ENCODE measurements around the gene SMARCC2. TPM values are rescaled to one million over a fixed set of nuclear protein-coding genes. Genes with fewer than 3 reads are reported as not detected.

SMARCC2 gene
- total RNA-seq, 2 donors from 2014 or later, result 127 to 129 TPM

DNA sequence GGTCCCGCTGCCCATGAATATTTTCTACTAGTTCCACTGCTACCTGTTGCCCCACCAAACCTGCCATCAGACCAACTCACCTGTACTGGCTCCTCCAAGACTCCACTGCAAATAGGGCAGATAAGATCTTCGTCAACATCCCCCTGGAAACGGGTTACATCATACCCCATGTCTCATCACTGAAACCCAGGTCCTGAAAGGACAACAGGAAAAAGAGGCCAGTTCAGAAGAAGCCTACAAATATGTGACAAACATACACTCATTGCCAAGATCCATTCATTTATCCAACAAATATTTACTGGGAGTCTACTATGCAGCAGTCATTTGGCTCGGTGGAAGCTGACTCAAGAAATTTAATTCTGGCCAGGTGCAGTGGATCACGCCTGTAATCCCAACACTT is 24.6 kb upstream of the SMARCC2 start:
- Mint-ChIP-seq H3K4me3 (no peak overlapping the region), H3K36me3 (ENCODE audit: low read depth) (peaks cover 65% of the 10 kb centered on the region), H3K27ac (no peak overlapping the region), H3K4me1 (no peaks in the 10 kb centered on the region), H3K27me3 (ENCODE audit: insufficient read depth) (no peaks in the 10 kb centered on the region), H3K9me3 (peaks cover 2% of the 10 kb centered on the region)
- no peak for DNase-seq
- Histone ChIP-seq H3K4me1 (ENCODE audit: control insufficient read depth, insufficient read depth, low read length) (no peaks in the 10 kb centered on the region), H3K36me3 (ENCODE audit: control insufficient read depth, insufficient read depth, low read length) (peaks cover 74% of the 10 kb centered on the region), H3K4me3 (ENCODE audit: low read length) (no peak overlapping the region), H3K9ac (ENCODE audit: extremely low read depth, low read length, poor library complexity, severe bottlenecking) (no peak overlapping the region), H3K27me3 (ENCODE audit: control insufficient read depth, insufficient read depth, low read length, poor library complexity, severe bottlenecking) (no peaks in the 10 kb centered on the region), H3K9me3 (ENCODE audit: control insufficient read depth, low read length) (no peaks in the 10 kb centered on the region), H3K27ac (ENCODE audit: low read depth, low read length) (no peak overlapping the region)
- WGBS, 2 experiments (ENCODE audit: insufficient coverage in 1 of 2, insufficient read length in 1 of 2), result 86 to 90% methylated on average over 3 to 5 of the region's 5 CpGs
- TF ChIP-seq, protein P1, sequence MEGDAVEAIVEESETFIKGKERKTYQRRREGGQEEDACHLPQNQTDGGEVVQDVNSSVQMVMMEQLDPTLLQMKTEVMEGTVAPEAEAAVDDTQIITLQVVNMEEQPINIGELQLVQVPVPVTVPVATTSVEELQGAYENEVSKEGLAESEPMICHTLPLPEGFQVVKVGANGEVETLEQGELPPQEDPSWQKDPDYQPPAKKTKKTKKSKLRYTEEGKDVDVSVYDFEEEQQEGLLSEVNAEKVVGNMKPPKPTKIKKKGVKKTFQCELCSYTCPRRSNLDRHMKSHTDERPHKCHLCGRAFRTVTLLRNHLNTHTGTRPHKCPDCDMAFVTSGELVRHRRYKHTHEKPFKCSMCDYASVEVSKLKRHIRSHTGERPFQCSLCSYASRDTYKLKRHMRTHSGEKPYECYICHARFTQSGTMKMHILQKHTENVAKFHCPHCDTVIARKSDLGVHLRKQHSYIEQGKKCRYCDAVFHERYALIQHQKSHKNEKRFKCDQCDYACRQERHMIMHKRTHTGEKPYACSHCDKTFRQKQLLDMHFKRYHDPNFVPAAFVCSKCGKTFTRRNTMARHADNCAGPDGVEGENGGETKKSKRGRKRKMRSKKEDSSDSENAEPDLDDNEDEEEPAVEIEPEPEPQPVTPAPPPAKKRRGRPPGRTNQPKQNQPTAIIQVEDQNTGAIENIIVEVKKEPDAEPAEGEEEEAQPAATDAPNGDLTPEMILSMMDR (conservative IDR thresholded peaks at IDR 0.05), result no peak

DNA sequence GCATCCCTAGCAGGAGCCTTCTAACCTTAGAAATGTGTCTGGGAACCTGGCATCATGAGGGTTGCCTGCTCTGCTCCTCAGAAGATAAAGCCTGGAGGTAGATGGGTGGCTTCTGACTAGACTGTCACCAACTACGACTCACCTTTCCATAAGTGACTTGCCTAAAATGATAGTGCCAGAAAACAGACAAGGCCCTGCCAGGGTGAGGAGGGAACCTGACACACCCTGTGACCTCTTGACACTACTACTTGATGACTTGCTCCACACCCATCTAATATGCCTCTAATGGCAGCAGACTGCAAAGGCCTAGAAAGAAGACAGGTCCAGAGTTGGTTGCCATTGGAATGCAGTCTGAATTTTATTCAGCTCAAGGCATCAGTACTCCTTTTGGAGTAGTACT is 23.1 kb upstream of the SMARCC2 start:
- peaks cover 80% of the 10 kb centered on the region for H3K36me3 ChIP-seq (ENCODE audit: control insufficient read depth, insufficient read depth, low read length)
- Mint-ChIP-seq H3K27ac (no peak overlapping the region), H3K36me3 (ENCODE audit: low read depth) (peaks cover 69% of the 10 kb centered on the region), H3K9me3 (no peaks in the 10 kb centered on the region), H3K4me1 (no peaks in the 10 kb centered on the region), H3K27me3 (ENCODE audit: insufficient read depth) (no peaks in the 10 kb centered on the region), H3K4me3 (no peak overlapping the region)
- H3K4me1 ChIP-seq (ENCODE audit: control insufficient read depth, insufficient read depth, low read length), result no peaks in the 10 kb centered on the region
- WGBS, 2 experiments (ENCODE audit: insufficient coverage in 1 of 2, insufficient read length in 1 of 2), result 95% methylated on average over 1 of the region's 1 CpG; no CpG with 5 or more reads in 1 of the 2 experiments
- no peaks in the 10 kb centered on the region for H3K9me3 ChIP-seq (ENCODE audit: control insufficient read depth, low read length)
- TF ChIP-seq, protein P1 (conservative IDR thresholded peaks at IDR 0.05), result no peak
- no peak overlapping the region for H3K4me3 ChIP-seq (ENCODE audit: low read length)
- H3K27me3 ChIP-seq (ENCODE audit: control insufficient read depth, insufficient read depth, low read length, poor library complexity, severe bottlenecking), result no peaks in the 10 kb centered on the region
- DNase-seq, result no peak
- H3K27ac ChIP-seq (ENCODE audit: low read depth, low read length), result no peak overlapping the region
- H3K9ac ChIP-seq (ENCODE audit: extremely low read depth, low read length, poor library complexity, severe bottlenecking), result no peak overlapping the region

DNA sequence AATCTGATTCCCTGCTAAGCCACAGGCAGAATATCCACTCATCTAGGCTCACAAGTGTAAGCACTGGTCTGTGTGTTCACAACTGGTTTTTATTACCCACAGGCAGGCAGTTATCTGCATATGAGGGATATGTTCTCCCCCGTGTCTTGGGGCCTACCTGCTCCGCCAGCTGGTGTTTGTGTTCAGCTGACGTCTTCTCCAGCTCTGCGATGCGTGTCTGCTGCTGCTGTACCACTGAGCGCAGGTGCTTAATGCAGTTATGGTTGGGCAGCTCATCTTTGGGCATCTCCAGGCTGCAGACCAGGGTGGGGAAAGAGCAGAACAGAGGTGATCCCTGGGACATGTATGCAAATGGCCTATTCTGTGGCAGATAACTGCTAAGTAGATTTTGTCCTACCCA is 18.7 kb upstream of the SMARCC2 start:
- Mint-ChIP-seq H3K27me3 (ENCODE audit: insufficient read depth) (no peaks in the 10 kb centered on the region), H3K4me3 (no peak overlapping the region), H3K9me3 (no peaks in the 10 kb centered on the region), H3K27ac (peak overlapping the region; percentile 30), H3K36me3 (ENCODE audit: low read depth) (peaks cover 61% of the 10 kb centered on the region), H3K4me1 (peaks cover 9% of the 10 kb centered on the region)
- no peak overlapping the region for H3K4me3 ChIP-seq (ENCODE audit: low read length)
- H3K9ac ChIP-seq (ENCODE audit: extremely low read depth, low read length, poor library complexity, severe bottlenecking), result no peak overlapping the region
- H3K27me3 ChIP-seq (ENCODE audit: control insufficient read depth, insufficient read depth, low read length, poor library complexity, severe bottlenecking), result no peaks in the 10 kb centered on the region
- peaks cover 75% of the 10 kb centered on the region for H3K36me3 ChIP-seq (ENCODE audit: control insufficient read depth, insufficient read depth, low read length)
- no peaks in the 10 kb centered on the region for H3K9me3 ChIP-seq (ENCODE audit: control insufficient read depth, low read length)
- 93 to 96% methylated on average over 5 to 6 of the region's 6 CpGs for WGBS, 2 experiments (ENCODE audit: insufficient coverage in 1 of 2, insufficient read length in 1 of 2)
- peaks cover 5% of the 10 kb centered on the region for H3K4me1 ChIP-seq (ENCODE audit: control insufficient read depth, insufficient read depth, low read length)
- TF ChIP-seq, protein P1 (conservative IDR thresholded peaks at IDR 0.05), result no peak
- no peak overlapping the region for H3K27ac ChIP-seq (ENCODE audit: low read depth, low read length)
- DNase-seq, result no peak
